ENCODE results near the gene OR5B12. TPM values are rescaled to one million over a fixed set of nuclear protein-coding genes. Genes with fewer than 3 reads are reported as not detected.

The OR5B12 gene
- total and polyA plus RNA-seq, 4 donors: not detected

DNA sequence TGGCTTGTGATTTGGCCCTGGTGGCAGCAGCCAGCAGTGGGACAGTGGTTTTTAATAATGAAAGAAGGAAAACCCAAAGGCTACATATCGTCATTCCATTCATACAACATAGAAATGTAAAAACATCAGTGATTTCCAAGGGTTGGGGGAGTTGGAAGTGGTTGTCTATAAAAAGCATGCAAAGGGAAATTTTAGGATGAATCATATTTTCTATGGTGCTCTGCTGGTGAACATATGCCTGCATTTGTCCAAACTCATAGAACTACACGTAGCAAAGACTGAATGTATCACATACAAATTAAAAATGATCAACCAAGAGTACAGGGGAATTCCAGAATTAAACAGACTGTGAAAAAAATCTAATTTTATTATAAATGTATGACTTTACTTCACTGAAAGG, 46.5 kb downstream of the OR5B12 start:
- Histone ChIP-seq H3K36me3 (ENCODE audit: control insufficient read depth in 4 of 4, insufficient read depth in 3 of 4, low read depth in 1 of 4, low read length in 3 of 4) (no peaks in the 10 kb centered on the region), H3K4me3 (ENCODE audit: low read depth in 1 of 3, low read length in 3 of 3) (no peak overlapping the region), H3K9me3 (ENCODE audit: control insufficient read depth in 4 of 4, low read length in 3 of 4) (peaks cover 0 to 5% (median 3%) of the 10 kb centered on the region in 4 donors), H3K27ac (ENCODE audit: low read depth in 1 of 2, low read length in 2 of 2) (no peak overlapping the region), H3K4me1 (ENCODE audit: control insufficient read depth in 4 of 4, insufficient read depth in 4 of 4, low read length in 3 of 4) (no peaks in the 10 kb centered on the region), H3K9ac (ENCODE audit: low read depth in 1 of 2, low read length in 2 of 2) (no peak overlapping the region), H3K27me3 (ENCODE audit: control insufficient read depth in 4 of 4, insufficient read depth in 4 of 4, low read length in 3 of 4) (no peaks in the 10 kb centered on the region)
- 67% methylated on average over 2 of the region's 2 CpGs for WGBS
- TF ChIP-seq JUND (IDR thresholded peaks at IDR 0.05) (no peak), EGR1 (IDR thresholded peaks at IDR 0.05; ENCODE audit: low read depth in 2 of 2) (no peak), FOXA2 (IDR thresholded peaks at IDR 0.05) (no peak), GABPA (IDR thresholded peaks at IDR 0.05 in 1 of 2, conservative IDR thresholded peaks at IDR 0.05 in 1 of 2) (no peak), FOXA1 (IDR thresholded peaks at IDR 0.05) (no peak), HNF4G (IDR thresholded peaks at IDR 0.05) (no peak), YY1 (IDR thresholded peaks at IDR 0.05) (no peak), HNF4A (conservative IDR thresholded peaks at IDR 0.05) (no peak), RAD21 (IDR thresholded peaks at IDR 0.05) (no peak), SP1 (IDR thresholded peaks at IDR 0.05) (no peak), NR2F2 (IDR thresholded peaks at IDR 0.05) (no peak), ZBTB33 (IDR thresholded peaks at IDR 0.05) (no peak), RXRA (IDR thresholded peaks at IDR 0.05) (no peak), TAF1 (conservative IDR thresholded peaks at IDR 0.05) (no peak)
- TF ChIP-seq, protein P1, sequence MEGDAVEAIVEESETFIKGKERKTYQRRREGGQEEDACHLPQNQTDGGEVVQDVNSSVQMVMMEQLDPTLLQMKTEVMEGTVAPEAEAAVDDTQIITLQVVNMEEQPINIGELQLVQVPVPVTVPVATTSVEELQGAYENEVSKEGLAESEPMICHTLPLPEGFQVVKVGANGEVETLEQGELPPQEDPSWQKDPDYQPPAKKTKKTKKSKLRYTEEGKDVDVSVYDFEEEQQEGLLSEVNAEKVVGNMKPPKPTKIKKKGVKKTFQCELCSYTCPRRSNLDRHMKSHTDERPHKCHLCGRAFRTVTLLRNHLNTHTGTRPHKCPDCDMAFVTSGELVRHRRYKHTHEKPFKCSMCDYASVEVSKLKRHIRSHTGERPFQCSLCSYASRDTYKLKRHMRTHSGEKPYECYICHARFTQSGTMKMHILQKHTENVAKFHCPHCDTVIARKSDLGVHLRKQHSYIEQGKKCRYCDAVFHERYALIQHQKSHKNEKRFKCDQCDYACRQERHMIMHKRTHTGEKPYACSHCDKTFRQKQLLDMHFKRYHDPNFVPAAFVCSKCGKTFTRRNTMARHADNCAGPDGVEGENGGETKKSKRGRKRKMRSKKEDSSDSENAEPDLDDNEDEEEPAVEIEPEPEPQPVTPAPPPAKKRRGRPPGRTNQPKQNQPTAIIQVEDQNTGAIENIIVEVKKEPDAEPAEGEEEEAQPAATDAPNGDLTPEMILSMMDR (IDR thresholded peaks at IDR 0.05; ENCODE audit: low read depth, low read length, missing input control): no peak
- TF ChIP-seq, protein P2, sequence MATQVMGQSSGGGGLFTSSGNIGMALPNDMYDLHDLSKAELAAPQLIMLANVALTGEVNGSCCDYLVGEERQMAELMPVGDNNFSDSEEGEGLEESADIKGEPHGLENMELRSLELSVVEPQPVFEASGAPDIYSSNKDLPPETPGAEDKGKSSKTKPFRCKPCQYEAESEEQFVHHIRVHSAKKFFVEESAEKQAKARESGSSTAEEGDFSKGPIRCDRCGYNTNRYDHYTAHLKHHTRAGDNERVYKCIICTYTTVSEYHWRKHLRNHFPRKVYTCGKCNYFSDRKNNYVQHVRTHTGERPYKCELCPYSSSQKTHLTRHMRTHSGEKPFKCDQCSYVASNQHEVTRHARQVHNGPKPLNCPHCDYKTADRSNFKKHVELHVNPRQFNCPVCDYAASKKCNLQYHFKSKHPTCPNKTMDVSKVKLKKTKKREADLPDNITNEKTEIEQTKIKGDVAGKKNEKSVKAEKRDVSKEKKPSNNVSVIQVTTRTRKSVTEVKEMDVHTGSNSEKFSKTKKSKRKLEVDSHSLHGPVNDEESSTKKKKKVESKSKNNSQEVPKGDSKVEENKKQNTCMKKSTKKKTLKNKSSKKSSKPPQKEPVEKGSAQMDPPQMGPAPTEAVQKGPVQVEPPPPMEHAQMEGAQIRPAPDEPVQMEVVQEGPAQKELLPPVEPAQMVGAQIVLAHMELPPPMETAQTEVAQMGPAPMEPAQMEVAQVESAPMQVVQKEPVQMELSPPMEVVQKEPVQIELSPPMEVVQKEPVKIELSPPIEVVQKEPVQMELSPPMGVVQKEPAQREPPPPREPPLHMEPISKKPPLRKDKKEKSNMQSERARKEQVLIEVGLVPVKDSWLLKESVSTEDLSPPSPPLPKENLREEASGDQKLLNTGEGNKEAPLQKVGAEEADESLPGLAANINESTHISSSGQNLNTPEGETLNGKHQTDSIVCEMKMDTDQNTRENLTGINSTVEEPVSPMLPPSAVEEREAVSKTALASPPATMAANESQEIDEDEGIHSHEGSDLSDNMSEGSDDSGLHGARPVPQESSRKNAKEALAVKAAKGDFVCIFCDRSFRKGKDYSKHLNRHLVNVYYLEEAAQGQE (IDR thresholded peaks at IDR 0.05): no peak
- TF ChIP-seq, protein P3, sequence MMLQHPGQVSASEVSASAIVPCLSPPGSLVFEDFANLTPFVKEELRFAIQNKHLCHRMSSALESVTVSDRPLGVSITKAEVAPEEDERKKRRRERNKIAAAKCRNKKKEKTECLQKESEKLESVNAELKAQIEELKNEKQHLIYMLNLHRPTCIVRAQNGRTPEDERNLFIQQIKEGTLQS (IDR thresholded peaks at IDR 0.05): no peak
- TF ChIP-seq, protein P4, sequence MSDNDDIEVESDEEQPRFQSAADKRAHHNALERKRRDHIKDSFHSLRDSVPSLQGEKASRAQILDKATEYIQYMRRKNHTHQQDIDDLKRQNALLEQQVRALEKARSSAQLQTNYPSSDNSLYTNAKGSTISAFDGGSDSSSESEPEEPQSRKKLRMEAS (IDR thresholded peaks at IDR 0.05): no peak
- no peak for DNase-seq (ENCODE audit: low spot score)

Data from liver (tissue), 9 donors.